Tibial nerve (tissue), 4 donors: ENCODE measurements around the gene TRNP1. TPM values are rescaled to one million over a fixed set of nuclear protein-coding genes. Genes with fewer than 3 reads are reported as not detected.

Experiments
- DNase-seq, 2 donors: peaks; one replicate each; pipeline ENCODE4 v3.0.0-alpha.2; 2019; ENCODE audit warnings: low spot score in 2 of 2
- H3K27ac ChIP-seq, 4 donors: fragments of 200-600 bp; sonication (generic) in 3 of 4; one replicate each; pipeline ENCODE4 v1.5.1; 2017 to 2019; ENCODE audit warnings: mild to moderate bottlenecking in 1 of 4
- H3K27me3 ChIP-seq, 2 donors: fragments of 200-600 bp; sonication (generic) in 1 of 2; one replicate each; pipeline versions ENCODE4 v1.5.1 to v1.6.0; 2017 to 2019
- H3K36me3 ChIP-seq, 3 donors: fragments of 200-600 bp; sonication (generic); one replicate each; pipeline ENCODE4 v1.5.1; 2018 to 2019
- H3K4me1 ChIP-seq, 4 donors: fragments of 200-600 bp; sonication (generic) in 3 of 4; one replicate each; pipeline ENCODE4 v1.5.1; 2017 to 2019
- H3K4me3 ChIP-seq, 4 donors: fragments of 200-600 bp; sonication (generic) in 3 of 4; one replicate each; pipeline ENCODE4 v1.5.1; 2017 to 2019; ENCODE audit warnings: mild to moderate bottlenecking in 1 of 4, moderate library complexity in 1 of 4
- H3K9me3 ChIP-seq, 4 donors: fragments of 200-600 bp; sonication (generic) in 3 of 4; one replicate each; pipeline ENCODE4 v1.5.1; 2017 to 2019
- EP300 ChIP-seq, 2 donors: sonication (generic); formaldehyde crosslinking; IDR thresholded peaks; one replicate each; pipeline ENCODE4 v1.6.1; 2017; ENCODE audit warnings: antibody characterized with exemption in 2 of 2, mild to moderate bottlenecking in 1 of 2
- POLR2A ChIP-seq, 2 donors: fragments of 450-650 bp; IDR thresholded peaks; one replicate each; pipeline ENCODE4 v1.6.1; 2017; ENCODE audit warnings: antibody characterized with exemption in 2 of 2, mild to moderate bottlenecking in 2 of 2, moderate library complexity in 2 of 2
- WGBS, 2 donors: methylation state at CpG; one replicate each; pipeline ENCODE4 v1.1.5; 2018; 5-methylcytosine and 5-hydroxymethylcytosine counted together
- total RNA-seq, 4 donors: library from RNA; depleted of rRNA; stranded (reverse); fragments of >200 nt; gene quantifications; one replicate each; pipeline ENCODE4 v1.1.0, GENCODE V29; 2016
- TF ChIP-seq, protein P1 (sequence below), 5 experiments: fragments of 200-600 bp in 3 of 5; fragments of 450-650 bp in 2 of 5; sonication (generic) in 3 of 5; IDR thresholded peaks; one replicate each; pipeline ENCODE4 v1.5.1; 2016 to 2019; ENCODE audit warnings: antibody characterized with exemption in 5 of 5, mild to moderate bottlenecking in 3 of 5, moderate library complexity in 2 of 5

The TRNP1 gene
- total RNA-seq, 4 donors from 2014 or later = 15.0 to 55.7 (median 52.4) TPM

DNA sequence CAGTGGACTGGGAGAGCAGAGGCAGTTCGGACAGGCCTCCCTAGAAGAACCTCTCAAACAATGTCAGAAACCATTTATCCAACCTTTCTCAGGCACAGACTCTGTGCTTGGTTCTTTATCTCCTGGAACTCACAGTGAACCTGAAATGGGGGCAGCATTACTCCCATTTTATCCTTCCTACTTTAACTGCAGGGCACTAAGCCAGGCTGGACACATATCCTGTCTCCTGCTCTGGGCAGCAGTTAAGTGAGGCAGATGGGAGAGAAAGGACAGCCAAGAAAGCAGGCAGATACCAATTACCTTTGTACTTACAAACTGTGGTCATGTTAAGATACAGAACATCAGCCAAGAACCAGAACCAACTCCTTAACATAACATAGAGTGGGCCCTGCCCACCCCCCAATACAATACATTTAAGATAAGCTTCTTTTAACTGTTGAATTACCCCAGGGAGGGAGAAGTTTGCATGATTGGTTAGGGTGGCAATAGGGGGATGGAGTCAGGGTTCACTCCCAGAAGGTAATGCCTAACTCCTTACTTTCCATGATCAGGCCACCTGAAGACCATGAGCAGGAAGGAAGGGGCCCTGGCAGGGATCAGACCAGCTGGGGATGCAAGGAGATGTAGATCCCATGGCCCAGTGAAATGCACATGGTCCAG is 44.1 kb upstream of the TRNP1 start:
- peaks cover 8 to 42% (median 15%) of the 10 kb centered on the region in 3 donors for H3K36me3 ChIP-seq
- no peaks in the 10 kb centered on the region for H3K27me3 ChIP-seq
- H3K9me3 ChIP-seq = no peaks in the 10 kb centered on the region
- no peak overlapping the region for H3K27ac ChIP-seq
- 62 to 65% methylated on average over 1 of the region's 1 CpG for WGBS, 2 donors
- no peak for DNase-seq
- no peak for TF ChIP-seq POLR2A (IDR thresholded peaks at IDR 0.05)
- TF ChIP-seq, protein P1, sequence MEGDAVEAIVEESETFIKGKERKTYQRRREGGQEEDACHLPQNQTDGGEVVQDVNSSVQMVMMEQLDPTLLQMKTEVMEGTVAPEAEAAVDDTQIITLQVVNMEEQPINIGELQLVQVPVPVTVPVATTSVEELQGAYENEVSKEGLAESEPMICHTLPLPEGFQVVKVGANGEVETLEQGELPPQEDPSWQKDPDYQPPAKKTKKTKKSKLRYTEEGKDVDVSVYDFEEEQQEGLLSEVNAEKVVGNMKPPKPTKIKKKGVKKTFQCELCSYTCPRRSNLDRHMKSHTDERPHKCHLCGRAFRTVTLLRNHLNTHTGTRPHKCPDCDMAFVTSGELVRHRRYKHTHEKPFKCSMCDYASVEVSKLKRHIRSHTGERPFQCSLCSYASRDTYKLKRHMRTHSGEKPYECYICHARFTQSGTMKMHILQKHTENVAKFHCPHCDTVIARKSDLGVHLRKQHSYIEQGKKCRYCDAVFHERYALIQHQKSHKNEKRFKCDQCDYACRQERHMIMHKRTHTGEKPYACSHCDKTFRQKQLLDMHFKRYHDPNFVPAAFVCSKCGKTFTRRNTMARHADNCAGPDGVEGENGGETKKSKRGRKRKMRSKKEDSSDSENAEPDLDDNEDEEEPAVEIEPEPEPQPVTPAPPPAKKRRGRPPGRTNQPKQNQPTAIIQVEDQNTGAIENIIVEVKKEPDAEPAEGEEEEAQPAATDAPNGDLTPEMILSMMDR (IDR thresholded peaks at IDR 0.05) = no peak
- no peak for TF ChIP-seq EP300 (IDR thresholded peaks at IDR 0.05)
- no peak overlapping the region for H3K4me3 ChIP-seq
- H3K4me1 ChIP-seq = no peaks in the 10 kb centered on the region

DNA sequence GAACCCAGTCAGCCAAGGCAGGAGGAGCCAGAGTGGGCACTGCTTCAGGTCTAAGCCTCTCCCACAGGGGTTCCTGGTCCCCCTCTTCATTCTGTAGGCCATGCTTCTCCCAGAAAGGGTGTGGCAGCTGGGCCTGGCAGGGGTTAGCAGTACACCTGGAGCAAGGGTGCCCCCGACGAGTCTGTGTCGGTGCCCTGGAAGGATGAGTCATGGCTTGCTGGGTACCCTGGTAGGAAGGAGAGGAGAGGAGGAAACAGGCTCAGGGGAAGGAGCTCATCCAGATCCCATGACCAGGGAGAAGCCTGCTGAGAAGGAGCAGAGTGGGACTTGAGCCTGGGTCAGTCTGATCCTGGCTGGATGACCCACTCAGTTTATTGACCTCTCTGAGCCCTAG is 43.6 kb upstream of the TRNP1 start:
- H3K36me3 ChIP-seq = peaks cover 6 to 36% (median 15%) of the 10 kb centered on the region in 3 donors
- no peak overlapping the region for H3K27ac ChIP-seq
- WGBS, 2 donors = 66 to 78% methylated on average over 3 of the region's 3 CpGs
- H3K4me3 ChIP-seq = no peak overlapping the region
- no peaks in the 10 kb centered on the region for H3K4me1 ChIP-seq
- no peaks in the 10 kb centered on the region for H3K9me3 ChIP-seq
- DNase-seq = no peak
- no peak for TF ChIP-seq EP300 (IDR thresholded peaks at IDR 0.05)
- no peak for TF ChIP-seq POLR2A (IDR thresholded peaks at IDR 0.05)
- TF ChIP-seq, protein P1 (IDR thresholded peaks at IDR 0.05) = no peak
- H3K27me3 ChIP-seq = no peaks in the 10 kb centered on the region

DNA sequence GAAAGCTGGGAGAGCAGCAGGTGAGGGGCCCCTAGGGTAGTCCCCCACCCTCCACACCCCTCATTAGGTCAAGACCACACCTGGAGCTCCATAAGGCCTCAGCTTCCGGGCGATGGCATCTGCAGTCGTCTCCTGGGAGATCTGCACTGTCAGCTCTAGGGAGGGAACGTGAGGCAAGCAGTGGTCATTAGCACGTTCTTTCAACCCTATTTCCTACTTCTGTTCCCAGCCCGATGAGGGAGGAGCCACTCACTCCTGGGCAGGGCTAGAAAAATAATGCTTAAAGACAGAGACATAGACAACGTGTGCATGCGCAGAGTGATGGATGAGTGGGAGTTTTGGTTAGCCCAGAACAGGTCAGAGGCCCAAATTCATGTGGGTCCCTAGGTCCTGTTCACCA is 42.9 kb upstream of the TRNP1 start:
- 50 to 68% methylated on average over 8 of the region's 8 CpGs for WGBS, 2 donors
- H3K36me3 ChIP-seq = peaks cover 2 to 32% (median 9%) of the 10 kb centered on the region in 3 donors
- no peak for DNase-seq
- peaks cover 0 to 4% (median 0%) of the 10 kb centered on the region in 4 donors for H3K9me3 ChIP-seq
- TF ChIP-seq EP300 (IDR thresholded peaks at IDR 0.05) = no peak
- TF ChIP-seq POLR2A (IDR thresholded peaks at IDR 0.05) = no peak
- no peak overlapping the region for H3K27ac ChIP-seq
- H3K4me3 ChIP-seq = no peak overlapping the region
- no peaks in the 10 kb centered on the region for H3K27me3 ChIP-seq
- H3K4me1 ChIP-seq = no peaks in the 10 kb centered on the region

DNA sequence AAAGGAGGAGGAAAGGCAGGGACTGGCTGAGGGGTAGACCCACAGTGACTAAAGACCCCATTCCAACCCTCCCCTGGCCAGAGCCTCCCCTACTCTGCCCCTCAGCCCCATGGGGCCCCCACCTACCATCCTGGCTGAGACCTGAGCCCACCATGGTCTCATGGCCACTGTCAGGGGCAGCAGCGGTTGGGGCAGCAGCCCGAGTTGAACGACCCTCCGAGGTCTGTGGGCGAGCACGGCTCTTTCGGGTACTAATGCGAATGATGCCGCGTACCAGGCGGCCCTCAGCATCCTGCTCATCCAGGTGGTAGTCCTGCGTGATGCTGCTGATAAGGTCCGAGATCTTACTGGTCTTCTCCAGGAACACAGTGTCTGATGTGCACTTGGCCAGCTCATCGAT is 42.3 kb upstream of the TRNP1 start:
- peaks cover 0 to 10% (median 0%) of the 10 kb centered on the region in 4 donors for H3K9me3 ChIP-seq
- TF ChIP-seq POLR2A (IDR thresholded peaks at IDR 0.05) = no peak
- no peak for TF ChIP-seq EP300 (IDR thresholded peaks at IDR 0.05)
- TF ChIP-seq, protein P1 (IDR thresholded peaks at IDR 0.05) = no peak
- H3K4me3 ChIP-seq = no peak overlapping the region
- no peak overlapping the region for H3K27ac ChIP-seq
- H3K27me3 ChIP-seq = no peaks in the 10 kb centered on the region
- WGBS, 2 donors = 93 to 95% methylated on average over 14 of the region's 14 CpGs
- peaks cover 0 to 32% (median 3%) of the 10 kb centered on the region in 3 donors for H3K36me3 ChIP-seq
- H3K4me1 ChIP-seq = no peaks in the 10 kb centered on the region
- DNase-seq = no peak

DNA sequence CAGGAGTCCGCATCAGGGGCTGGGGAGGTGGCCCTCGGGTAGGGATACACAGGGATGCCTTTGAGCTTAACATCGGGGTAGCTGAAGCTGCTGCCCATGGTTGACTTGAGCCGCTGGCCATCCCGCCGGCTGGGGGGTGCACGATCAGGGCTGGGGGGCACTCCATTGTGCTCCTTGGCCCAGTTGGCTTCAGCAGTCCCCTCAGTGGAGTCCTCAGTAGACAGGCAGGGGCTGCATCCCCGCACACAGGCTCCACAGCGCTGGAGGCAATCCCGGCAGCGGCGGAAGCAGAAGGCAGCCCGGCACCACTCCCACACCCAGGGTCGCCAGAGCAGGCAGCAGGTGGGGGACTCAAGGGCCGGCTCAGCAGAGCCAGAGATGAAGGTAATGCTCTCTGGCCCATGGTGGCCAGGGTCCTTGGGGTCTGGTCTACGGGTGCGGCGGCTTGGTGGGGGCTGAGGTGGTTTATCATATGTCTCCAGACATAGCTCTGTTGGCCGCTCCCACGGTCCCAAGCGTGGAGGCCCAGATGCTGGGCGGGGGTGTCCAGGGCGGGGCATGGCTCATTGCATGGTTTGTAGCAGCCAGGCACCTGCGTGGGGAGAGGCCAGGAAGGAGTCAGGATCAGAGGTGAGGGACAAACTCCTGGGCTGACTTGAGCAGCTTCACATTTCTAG is 41.5 kb upstream of the TRNP1 start:
- WGBS, 2 donors = 86 to 90% methylated on average over 23 to 24 of the region's 24 CpGs
- H3K9me3 ChIP-seq = peaks cover 0 to 18% (median 0%) of the 10 kb centered on the region in 4 donors
- TF ChIP-seq EP300 (IDR thresholded peaks at IDR 0.05) = no peak
- TF ChIP-seq POLR2A (IDR thresholded peaks at IDR 0.05) = no peak
- TF ChIP-seq, protein P1 (IDR thresholded peaks at IDR 0.05) = no peak
- no peaks in the 10 kb centered on the region for H3K4me1 ChIP-seq
- H3K4me3 ChIP-seq = no peak overlapping the region
- peaks cover 0 to under 1% of the 10 kb centered on the region in 2 donors for H3K27me3 ChIP-seq
- H3K27ac ChIP-seq = no peak overlapping the region
- peaks cover 0 to 25% (median 0%) of the 10 kb centered on the region in 3 donors for H3K36me3 ChIP-seq
- no peak for DNase-seq
